GM12874 (cell line): Measurements from ENCODE around the gene HSBP1L1.

Experiments used
- TF ChIP-seq, protein P1 (sequence below): IDR thresholded peaks from 2 replicates; pipeline ENCODE4 v1.5.1; 2011; ENCODE audit warnings: low read depth, mild to moderate bottlenecking, control low read depth, low read length, moderate library complexity; ENCODE audit not compliant: insufficient read depth

Gene HSBP1L1

DNA sequence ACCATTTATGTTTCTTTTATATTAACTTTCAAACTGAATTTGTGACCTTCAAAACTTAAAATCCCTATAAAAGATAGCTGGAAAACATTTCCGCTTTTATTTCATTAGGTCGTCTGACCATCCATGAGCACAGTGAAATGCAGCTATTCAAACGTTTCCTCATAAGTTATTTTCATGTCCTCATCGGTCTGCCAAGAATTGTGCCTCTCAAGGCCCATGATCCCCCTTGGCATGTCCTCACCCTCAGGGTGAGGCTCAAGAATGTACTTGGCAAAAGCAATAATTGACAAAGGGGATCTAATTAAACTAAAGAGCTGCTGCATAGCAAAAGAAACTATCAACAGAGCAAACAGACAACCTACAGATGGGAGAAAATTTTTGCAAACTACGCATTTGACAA lies 25.3 kb upstream of the HSBP1L1 start:
- TF ChIP-seq, protein P1, sequence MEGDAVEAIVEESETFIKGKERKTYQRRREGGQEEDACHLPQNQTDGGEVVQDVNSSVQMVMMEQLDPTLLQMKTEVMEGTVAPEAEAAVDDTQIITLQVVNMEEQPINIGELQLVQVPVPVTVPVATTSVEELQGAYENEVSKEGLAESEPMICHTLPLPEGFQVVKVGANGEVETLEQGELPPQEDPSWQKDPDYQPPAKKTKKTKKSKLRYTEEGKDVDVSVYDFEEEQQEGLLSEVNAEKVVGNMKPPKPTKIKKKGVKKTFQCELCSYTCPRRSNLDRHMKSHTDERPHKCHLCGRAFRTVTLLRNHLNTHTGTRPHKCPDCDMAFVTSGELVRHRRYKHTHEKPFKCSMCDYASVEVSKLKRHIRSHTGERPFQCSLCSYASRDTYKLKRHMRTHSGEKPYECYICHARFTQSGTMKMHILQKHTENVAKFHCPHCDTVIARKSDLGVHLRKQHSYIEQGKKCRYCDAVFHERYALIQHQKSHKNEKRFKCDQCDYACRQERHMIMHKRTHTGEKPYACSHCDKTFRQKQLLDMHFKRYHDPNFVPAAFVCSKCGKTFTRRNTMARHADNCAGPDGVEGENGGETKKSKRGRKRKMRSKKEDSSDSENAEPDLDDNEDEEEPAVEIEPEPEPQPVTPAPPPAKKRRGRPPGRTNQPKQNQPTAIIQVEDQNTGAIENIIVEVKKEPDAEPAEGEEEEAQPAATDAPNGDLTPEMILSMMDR = no peak

DNA sequence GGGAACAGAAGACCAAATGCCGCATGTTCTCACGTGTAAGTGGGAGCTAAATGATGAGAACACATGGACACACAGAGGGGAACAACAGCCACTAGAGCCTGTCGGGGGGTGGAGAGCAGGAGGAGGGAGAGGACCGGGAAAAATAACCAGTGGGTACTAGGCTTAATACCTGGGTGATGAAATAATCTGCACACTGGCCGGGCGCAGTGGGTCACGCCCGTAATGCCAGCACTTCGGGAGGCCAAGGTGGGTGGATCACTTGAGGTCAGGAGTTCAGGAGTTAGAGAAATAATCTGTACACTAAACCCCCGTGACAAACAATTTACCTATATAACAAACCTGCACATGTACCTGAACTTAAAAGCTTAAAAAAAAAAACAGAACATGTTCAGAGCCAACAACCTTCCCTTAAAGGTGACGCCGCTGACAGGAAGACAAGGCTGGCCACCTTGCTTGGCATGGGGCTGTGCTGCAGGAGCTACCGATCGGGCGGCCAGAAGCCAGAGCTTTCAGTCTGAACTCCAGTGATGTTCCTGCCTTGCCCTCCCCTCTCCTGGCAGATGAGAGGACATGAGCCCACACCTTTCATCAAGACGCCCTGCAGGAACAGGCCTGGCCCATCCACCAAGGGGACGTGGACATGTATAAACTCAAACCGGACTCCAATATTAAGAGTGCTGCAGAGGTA lies 24.2 kb upstream of the HSBP1L1 start:
- TF ChIP-seq, protein P1 = no peak

DNA sequence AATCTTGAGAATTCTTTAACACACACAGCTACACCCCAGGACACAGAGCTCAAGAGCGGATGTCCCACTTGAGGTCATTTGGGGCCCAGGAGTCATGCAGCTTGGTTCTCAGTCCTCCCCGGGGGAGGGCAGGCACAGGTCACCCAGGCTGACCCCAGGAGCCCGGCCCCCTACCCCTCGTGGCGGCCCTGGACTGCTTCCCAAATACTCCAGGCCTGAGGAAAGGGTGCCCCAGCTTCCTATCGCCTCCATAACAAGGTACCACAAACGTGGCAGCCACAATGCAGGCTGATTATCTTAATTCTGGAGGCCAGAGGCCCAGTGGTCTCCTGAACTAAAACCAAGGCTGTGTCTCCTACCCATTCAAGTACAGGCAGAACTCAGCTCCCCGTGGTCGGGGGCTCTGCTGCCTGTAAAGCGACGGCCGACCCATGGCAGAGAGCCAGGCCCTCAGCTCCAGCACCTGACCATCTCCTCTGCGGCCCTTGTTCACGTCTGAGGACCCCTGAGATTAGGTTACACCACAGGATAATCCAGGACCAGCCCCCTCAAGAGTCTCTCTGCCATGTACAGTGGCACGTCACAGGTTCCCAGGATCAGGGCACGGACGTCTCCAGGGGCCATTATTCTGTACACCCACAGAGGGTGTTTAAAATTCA lies 23.5 kb upstream of the HSBP1L1 start:
- TF ChIP-seq, protein P1 = no peak

DNA sequence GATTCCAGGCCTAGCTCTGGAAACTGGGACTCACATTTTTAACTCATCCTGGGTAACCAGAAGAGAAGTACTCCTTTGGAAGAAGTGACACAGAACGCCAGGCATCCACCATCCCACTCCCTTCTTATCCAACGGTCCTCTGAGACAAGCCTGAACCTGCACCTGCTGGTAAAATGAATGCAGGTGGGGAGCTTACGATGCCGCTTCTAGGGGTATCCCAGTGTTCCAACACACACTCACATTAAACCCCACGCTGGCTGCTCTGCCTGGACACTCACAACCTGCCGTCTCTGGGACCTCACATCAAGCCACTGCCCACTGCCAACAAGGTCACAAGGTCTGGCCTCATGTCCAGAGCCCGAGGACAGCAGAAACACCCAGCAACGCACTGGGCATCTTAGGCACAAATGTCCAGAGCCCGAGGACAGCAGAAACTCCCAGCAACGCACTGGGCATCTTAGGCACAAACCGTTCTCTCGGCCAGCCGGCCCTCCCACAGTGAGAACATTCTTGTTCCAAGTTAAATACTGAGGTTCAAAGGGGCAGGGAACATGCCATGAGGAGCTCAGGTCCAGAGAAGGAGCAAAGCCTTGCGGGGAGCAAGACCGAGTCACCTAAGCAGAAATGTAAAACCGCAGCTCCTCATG lies 22.8 kb upstream of the HSBP1L1 start:
- TF ChIP-seq, protein P1 = no peak

DNA sequence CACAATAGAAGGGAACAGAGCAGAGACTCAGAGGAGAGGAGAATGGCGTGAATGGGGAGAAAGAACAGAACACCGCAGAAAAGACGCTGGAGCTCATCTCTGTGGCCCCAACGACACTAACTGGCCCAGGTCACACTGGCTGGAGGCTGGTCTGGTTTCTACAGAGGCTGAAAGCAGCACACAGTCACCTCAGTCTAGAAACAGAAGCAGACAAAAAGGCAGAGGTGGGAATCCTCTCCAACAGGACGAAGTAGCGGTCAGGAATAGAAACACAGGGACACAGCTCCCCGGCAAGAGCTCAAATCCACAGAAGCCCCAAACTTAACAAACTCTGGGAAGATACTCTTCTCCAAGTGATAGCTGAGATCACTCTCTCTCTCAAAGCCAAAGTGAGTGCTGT lies 22.2 kb upstream of the HSBP1L1 start:
- TF ChIP-seq, protein P1 = no peak

DNA sequence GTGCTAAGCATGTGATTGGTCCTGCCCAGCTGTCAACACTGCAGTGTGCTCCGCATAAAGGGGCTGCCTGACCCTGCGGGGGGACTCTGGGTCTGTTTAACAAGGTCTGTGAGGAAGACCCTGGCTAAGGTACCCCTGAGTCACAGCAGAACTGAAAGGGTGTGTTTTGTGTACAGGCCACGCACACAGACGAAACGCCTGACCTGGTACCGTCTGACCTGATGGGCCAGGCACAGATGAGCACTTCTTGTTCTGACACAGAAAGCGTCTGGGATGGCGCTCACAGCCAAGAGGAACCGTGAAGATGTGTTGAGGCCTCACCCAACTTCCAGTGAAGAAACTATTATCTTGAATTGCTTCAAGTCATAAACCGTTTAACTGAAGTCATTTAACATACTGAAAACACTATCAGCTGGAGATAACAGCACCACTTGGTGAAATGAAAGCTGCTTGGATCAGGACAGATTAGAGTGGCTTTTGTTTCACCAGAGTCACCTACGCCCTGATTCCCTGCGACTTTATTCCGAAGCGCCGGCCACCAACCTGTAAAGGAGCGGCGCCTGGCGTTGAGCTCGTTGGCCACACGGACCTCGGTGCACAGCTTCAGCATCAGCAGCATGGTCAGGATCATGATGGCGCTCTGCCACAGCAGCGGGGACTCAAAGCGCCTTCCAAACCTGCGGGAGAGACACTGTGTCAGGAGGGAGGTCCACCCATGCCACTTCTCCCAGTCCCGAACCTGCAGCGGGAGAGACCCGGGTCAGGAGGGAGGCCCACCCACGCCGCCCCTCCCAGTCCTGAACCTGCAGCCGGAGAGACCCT lies 21.4 kb upstream of the HSBP1L1 start:
- TF ChIP-seq, protein P1 = no peak
